GM13977 (cell line): ENCODE data around the gene CHRNA3.

Source experiments
- DNase-seq: peaks from one replicate; pipeline ENCODE4 v3.0.0; 2012; ENCODE audit warnings: low spot score
- in situ Hi-C: fragments of 300-500 bp; cut with MboI; formaldehyde crosslinking; loops from one replicate; pipeline ENCODE4 v1.12.0; 2022; ENCODE audit warnings: low sequenced_read_pairs, low pct_unique_long_range_greater_than_20kb, mixed read lengths, inconsistent platforms; ENCODE audit not compliant: unreplicated experiment
- TF ChIP-seq, protein P1 (sequence below): IDR thresholded peaks from 2 replicates; pipeline ENCODE4 v1.5.1; 2012; ENCODE audit warnings: mild to moderate bottlenecking, control low read depth; ENCODE audit not compliant: insufficient read depth; ENCODE audit errors: extremely low read depth, missing control alignments

Gene CHRNA3

GRCh38 chr15:78630886-78631633 lies 10.3 kb upstream of the CHRNA3 start:
- no peak for DNase-seq
- TF ChIP-seq, protein P1, sequence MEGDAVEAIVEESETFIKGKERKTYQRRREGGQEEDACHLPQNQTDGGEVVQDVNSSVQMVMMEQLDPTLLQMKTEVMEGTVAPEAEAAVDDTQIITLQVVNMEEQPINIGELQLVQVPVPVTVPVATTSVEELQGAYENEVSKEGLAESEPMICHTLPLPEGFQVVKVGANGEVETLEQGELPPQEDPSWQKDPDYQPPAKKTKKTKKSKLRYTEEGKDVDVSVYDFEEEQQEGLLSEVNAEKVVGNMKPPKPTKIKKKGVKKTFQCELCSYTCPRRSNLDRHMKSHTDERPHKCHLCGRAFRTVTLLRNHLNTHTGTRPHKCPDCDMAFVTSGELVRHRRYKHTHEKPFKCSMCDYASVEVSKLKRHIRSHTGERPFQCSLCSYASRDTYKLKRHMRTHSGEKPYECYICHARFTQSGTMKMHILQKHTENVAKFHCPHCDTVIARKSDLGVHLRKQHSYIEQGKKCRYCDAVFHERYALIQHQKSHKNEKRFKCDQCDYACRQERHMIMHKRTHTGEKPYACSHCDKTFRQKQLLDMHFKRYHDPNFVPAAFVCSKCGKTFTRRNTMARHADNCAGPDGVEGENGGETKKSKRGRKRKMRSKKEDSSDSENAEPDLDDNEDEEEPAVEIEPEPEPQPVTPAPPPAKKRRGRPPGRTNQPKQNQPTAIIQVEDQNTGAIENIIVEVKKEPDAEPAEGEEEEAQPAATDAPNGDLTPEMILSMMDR: no peak
- in situ Hi-C loops: loop anchor here (10.0 kb wide), 1 partner anchor 74 kb away; no protein-coding TSS in a partner anchor

- TF ChIP-seq, protein P1: no peak
- DNase-seq: no peak
- in situ Hi-C loops: loop anchor here (10.0 kb wide), 1 partner anchor 75 kb away; no protein-coding TSS in a partner anchor
Measured at GRCh38 chr15:78629716-78630065, 8.9 kb upstream of the CHRNA3 start.

DNA sequence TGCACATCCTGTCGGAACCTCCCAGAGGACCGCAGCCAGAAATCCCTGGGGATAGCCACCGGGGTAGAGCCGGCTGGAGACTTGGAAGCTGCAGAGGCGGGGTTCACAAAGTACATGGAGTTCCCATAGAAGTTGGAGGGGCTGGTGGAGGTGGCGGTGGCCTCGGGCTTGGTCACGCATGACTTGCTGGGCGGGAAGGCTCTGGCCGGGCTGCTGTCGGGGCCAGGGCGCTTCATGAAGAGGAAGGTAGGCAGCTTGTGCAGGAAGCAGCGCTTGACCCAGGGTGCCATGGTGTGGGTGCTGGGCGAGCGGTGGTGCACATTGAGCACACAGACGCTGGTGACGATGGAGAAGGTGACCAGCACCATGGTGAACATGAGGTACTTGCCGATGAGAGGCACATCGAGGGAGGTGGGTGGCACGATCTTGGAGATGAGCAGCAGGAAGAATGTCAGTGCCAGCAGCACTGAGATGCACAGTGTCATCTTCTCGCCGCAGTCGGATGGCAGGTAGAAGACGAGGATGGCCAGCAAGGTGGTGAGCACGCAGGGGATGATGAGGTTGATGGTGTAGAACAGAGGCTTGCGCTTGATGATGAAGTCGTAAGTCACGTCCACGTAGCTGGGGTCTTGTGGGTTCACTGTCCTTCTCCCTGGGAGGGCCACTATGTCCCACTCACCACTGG lies 8.4 kb upstream of the CHRNA3 start:
- in situ Hi-C loops: no loop called here
- TF ChIP-seq, protein P1: no peak
- no peak for DNase-seq

- DNase-seq: no peak
- TF ChIP-seq, protein P1: no peak
- in situ Hi-C loops: no loop called here
Measured at GRCh38 chr15:78628227-78628626, 7.4 kb upstream of the CHRNA3 start.

GRCh38 chr15:78627348-78627747 lies 6.6 kb upstream of the CHRNA3 start:
- TF ChIP-seq, protein P1: no peak
- DNase-seq: no peak
- in situ Hi-C loops: no loop called here

- TF ChIP-seq, protein P1: no peak
- no peak for DNase-seq
- in situ Hi-C loops: no loop called here
Measured at GRCh38 chr15:78626381-78626995, 5.7 kb upstream of the CHRNA3 start.
